ENCODE measurements around the gene ASB6.

DNA sequence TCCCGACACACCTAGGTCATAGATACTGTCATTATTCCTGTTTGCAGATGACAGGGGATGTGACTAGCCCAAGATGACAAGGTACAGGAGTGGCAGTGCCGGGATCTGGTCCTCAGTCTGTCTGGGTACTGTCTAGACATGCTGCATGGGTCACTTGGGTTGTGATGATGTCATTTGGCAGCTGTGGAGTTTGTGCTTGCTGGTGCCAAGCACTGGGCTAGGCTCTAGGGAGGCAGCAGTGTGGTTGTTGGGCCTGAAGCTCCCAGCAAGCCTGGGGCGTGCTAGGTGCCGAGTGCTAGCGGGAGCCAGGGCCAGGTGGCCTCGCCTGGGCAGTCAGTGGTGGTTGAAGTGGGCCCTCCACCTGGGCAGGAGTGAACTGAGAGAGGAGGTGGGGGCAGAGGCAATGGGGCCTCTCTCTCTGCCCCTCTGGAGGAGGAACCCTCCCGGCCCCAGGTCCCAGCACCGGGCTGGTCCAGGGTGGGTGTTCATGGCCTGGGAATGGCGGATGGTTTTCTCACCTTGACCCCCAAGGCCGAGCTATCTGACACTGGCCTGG, 8.8 kb upstream of the ASB6 start:
- TF ChIP-seq, protein P1, sequence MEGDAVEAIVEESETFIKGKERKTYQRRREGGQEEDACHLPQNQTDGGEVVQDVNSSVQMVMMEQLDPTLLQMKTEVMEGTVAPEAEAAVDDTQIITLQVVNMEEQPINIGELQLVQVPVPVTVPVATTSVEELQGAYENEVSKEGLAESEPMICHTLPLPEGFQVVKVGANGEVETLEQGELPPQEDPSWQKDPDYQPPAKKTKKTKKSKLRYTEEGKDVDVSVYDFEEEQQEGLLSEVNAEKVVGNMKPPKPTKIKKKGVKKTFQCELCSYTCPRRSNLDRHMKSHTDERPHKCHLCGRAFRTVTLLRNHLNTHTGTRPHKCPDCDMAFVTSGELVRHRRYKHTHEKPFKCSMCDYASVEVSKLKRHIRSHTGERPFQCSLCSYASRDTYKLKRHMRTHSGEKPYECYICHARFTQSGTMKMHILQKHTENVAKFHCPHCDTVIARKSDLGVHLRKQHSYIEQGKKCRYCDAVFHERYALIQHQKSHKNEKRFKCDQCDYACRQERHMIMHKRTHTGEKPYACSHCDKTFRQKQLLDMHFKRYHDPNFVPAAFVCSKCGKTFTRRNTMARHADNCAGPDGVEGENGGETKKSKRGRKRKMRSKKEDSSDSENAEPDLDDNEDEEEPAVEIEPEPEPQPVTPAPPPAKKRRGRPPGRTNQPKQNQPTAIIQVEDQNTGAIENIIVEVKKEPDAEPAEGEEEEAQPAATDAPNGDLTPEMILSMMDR (IDR thresholded peaks at IDR 0.05) = no peak
- TF ChIP-seq POLR2A (IDR thresholded peaks at IDR 0.05) (no peak), EP300 (IDR thresholded peaks at IDR 0.05; ENCODE audit: low read depth) (no peak), POLR2AphosphoS5 (IDR thresholded peaks at IDR 0.05) (no peak)

Measured in transverse colon (tissue), 4 donors.